ENCODE measurements around the gene TMPRSS11F. TPM values are rescaled to one million over a fixed set of nuclear protein-coding genes. Genes with fewer than 3 reads are reported as not detected.

Gene TMPRSS11F
- total RNA-seq, 3 donors from 2014 or later (not counting 1 experiment from before 2014, with no cell fraction given): not detected

GRCh38 chr4:68141852-68142251, 12.2 kb upstream of the TMPRSS11F start:
- DNase-seq (no peak), ATAC-seq (no peak)
- Histone ChIP-seq H3K36me3 (ENCODE audit: control insufficient read depth, insufficient read depth, low read length) (no peaks in the 10 kb centered on the region), H3K4me1 (ENCODE audit: control insufficient read depth, insufficient read depth, low read length) (no peaks in the 10 kb centered on the region), H3K27me3 (ENCODE audit: control insufficient read depth, insufficient read depth, low read length) (no peaks in the 10 kb centered on the region), H3K27ac (ENCODE audit: low read length) (no peak overlapping the region), H3K4me3 (ENCODE audit: low read length) (no peak overlapping the region), H3K9me3 (ENCODE audit: control insufficient read depth, insufficient read depth, low read length) (no peaks in the 10 kb centered on the region)
- no peak for TF ChIP-seq CTCF (IDR thresholded peaks at IDR 0.05)
- no peak overlapping the region for H3K4me3 Mint-ChIP-seq
- H3K27ac Mint-ChIP-seq: no peak overlapping the region
- no peaks in the 10 kb centered on the region for H3K4me1 Mint-ChIP-seq
- no peaks in the 10 kb centered on the region for H3K27me3 Mint-ChIP-seq (ENCODE audit: low read depth in 2 of 2)
- peaks cover 0 to 2% of the 10 kb centered on the region in 2 donors for H3K9me3 Mint-ChIP-seq
- WGBS (ENCODE audit: insufficient coverage): 100% methylated on average over 1 of the region's 1 CpG
- intact Hi-C loops (cut with micrococcal nuclease): no loop called here
- no peaks in the 10 kb centered on the region for H3K36me3 Mint-ChIP-seq

GRCh38 chr4:68132342-68132741, 2.7 kb upstream of the TMPRSS11F start:
- no peaks in the 10 kb centered on the region for H3K4me1 Mint-ChIP-seq
- WGBS (ENCODE audit: insufficient coverage): 94% methylated on average over 2 of the region's 2 CpGs

GRCh38 chr4:68124262-68124661, 5.4 kb downstream of the TMPRSS11F start:
- Histone ChIP-seq H3K36me3 (ENCODE audit: control insufficient read depth, insufficient read depth, low read length) (no peaks in the 10 kb centered on the region), H3K27ac (ENCODE audit: low read length) (no peak overlapping the region), H3K9me3 (ENCODE audit: control insufficient read depth, insufficient read depth, low read length) (no peaks in the 10 kb centered on the region), H3K27me3 (ENCODE audit: control insufficient read depth, insufficient read depth, low read length) (no peaks in the 10 kb centered on the region), H3K4me1 (ENCODE audit: control insufficient read depth, insufficient read depth, low read length) (no peaks in the 10 kb centered on the region), H3K4me3 (ENCODE audit: low read length) (no peak overlapping the region)
- Mint-ChIP-seq H3K4me3 (no peak overlapping the region), H3K27ac (no peak overlapping the region), H3K36me3 (no peaks in the 10 kb centered on the region), H3K9me3 (peaks cover 0 to 2% of the 10 kb centered on the region in 2 donors), H3K4me1 (no peaks in the 10 kb centered on the region), H3K27me3 (ENCODE audit: low read depth in 2 of 2) (no peaks in the 10 kb centered on the region)
- 93% methylated on average over 9 of the region's 9 CpGs for WGBS (ENCODE audit: insufficient coverage)
- ATAC-seq (no peak), DNase-seq (no peak)
- intact Hi-C loops (cut with micrococcal nuclease): no loop called here
- TF ChIP-seq CTCF (IDR thresholded peaks at IDR 0.05): no peak

More at GRCh38 chr4:68132342-68132741, 2.7 kb upstream of the TMPRSS11F start:
- Histone ChIP-seq H3K27ac (ENCODE audit: low read length) (no peak overlapping the region), H3K27me3 (ENCODE audit: control insufficient read depth, insufficient read depth, low read length) (no peaks in the 10 kb centered on the region), H3K4me1 (ENCODE audit: control insufficient read depth, insufficient read depth, low read length) (no peaks in the 10 kb centered on the region), H3K4me3 (ENCODE audit: low read length) (no peak overlapping the region), H3K36me3 (ENCODE audit: control insufficient read depth, insufficient read depth, low read length) (no peaks in the 10 kb centered on the region), H3K9me3 (ENCODE audit: control insufficient read depth, insufficient read depth, low read length) (peaks cover 7% of the 10 kb centered on the region)
- Mint-ChIP-seq H3K4me3 (no peak overlapping the region), H3K27me3 (ENCODE audit: low read depth in 2 of 2) (no peaks in the 10 kb centered on the region), H3K27ac (no peak overlapping the region), H3K36me3 (peaks cover 7% of the 10 kb centered on the region), H3K9me3 (peaks cover 3 to 7% of the 10 kb centered on the region in 2 donors)
- no peak for DNase-seq
- no peak for ATAC-seq
- intact Hi-C loops (cut with micrococcal nuclease): no loop called here
- TF ChIP-seq CTCF (IDR thresholded peaks at IDR 0.05): no peak

GRCh38 chr4:68123525-68123924, 6.1 kb downstream of the TMPRSS11F start:
- Mint-ChIP-seq H3K27ac (no peak overlapping the region), H3K36me3 (no peaks in the 10 kb centered on the region), H3K9me3 (peaks cover 0 to 2% of the 10 kb centered on the region in 2 donors), H3K27me3 (ENCODE audit: low read depth in 2 of 2) (no peaks in the 10 kb centered on the region), H3K4me3 (no peak overlapping the region), H3K4me1 (no peaks in the 10 kb centered on the region)
- DNase-seq (no peak), ATAC-seq (no peak)
- Histone ChIP-seq H3K27me3 (ENCODE audit: control insufficient read depth, insufficient read depth, low read length) (no peaks in the 10 kb centered on the region), H3K4me3 (ENCODE audit: low read length) (no peak overlapping the region), H3K27ac (ENCODE audit: low read length) (no peak overlapping the region), H3K9me3 (ENCODE audit: control insufficient read depth, insufficient read depth, low read length) (no peaks in the 10 kb centered on the region), H3K4me1 (ENCODE audit: control insufficient read depth, insufficient read depth, low read length) (no peaks in the 10 kb centered on the region), H3K36me3 (ENCODE audit: control insufficient read depth, insufficient read depth, low read length) (no peaks in the 10 kb centered on the region)
- intact Hi-C loops (cut with micrococcal nuclease): no loop called here
- no peak for TF ChIP-seq CTCF (IDR thresholded peaks at IDR 0.05)
- 83% methylated on average over 1 of the region's 2 CpGs for WGBS (ENCODE audit: insufficient coverage)
